WTC11 (cell line): ENCODE results near the gene ZNF507.

Experiments
- CTCF ChIP-seq: fragments of 200-600 bp; IDR thresholded peaks from 2 replicates; pipeline ENCODE4 v1.8.0; 2022; ENCODE audit warnings: antibody characterized with exemption
- E2F1 ChIP-seq: sonication (generic); formaldehyde crosslinking; IDR thresholded peaks from 2 replicates; pipeline ENCODE4 v1.8.0; 2022; ENCODE audit warnings: mild to moderate bottlenecking, missing genetic modification reagents
- FOXJ3 ChIP-seq: sonication (generic); formaldehyde crosslinking; IDR thresholded peaks from 2 replicates; pipeline ENCODE4 v1.9.0; 2021; ENCODE audit warnings: missing genetic modification reagents, mild to moderate bottlenecking, borderline replicate concordance
- MAX ChIP-seq: sonication (generic); formaldehyde crosslinking; IDR thresholded peaks from 2 replicates; pipeline ENCODE4 v1.8.0; 2022; ENCODE audit warnings: mild to moderate bottlenecking, missing genetic modification reagents
- TEAD1 ChIP-seq: sonication (generic); formaldehyde crosslinking; IDR thresholded peaks from 2 replicates; pipeline ENCODE4 v1.8.0; 2022; ENCODE audit warnings: mild to moderate bottlenecking, missing genetic modification reagents

GRCh38 chr19:32421589-32422361 lies 76.4 kb downstream of the ZNF507 start:
- no peak for TF ChIP-seq CTCF
- no peak for TF ChIP-seq TEAD1 (CRISPR knock-in tag)
- TF ChIP-seq MAX (CRISPR knock-in tag): no peak
- TF ChIP-seq E2F1: no peak
- TF ChIP-seq FOXJ3 (CRISPR knock-in tag): no peak
